HepG2 (cell line): ENCODE measurements around the gene NRG4. TPM values are rescaled to one million over a fixed set of nuclear protein-coding genes. Genes with fewer than 3 reads are reported as not detected.

Experiments
- ASH2L ChIP-seq: fragments of 300-600, 200-600 bp; sonication (generic); IDR thresholded peaks from 2 replicates; pipeline ENCODE4 v1.7.0; 2017; ENCODE audit warnings: low read depth, mild to moderate bottlenecking, moderate library complexity, mixed read lengths, low read length; ENCODE audit not compliant: insufficient read length
- PHF5A ChIP-seq: IDR thresholded peaks from one replicate; pipeline ENCODE4 v1.6.1; 2018; ENCODE audit warnings: low read depth, missing genetic modification reagents; ENCODE audit not compliant: unreplicated experiment
- RBM22 ChIP-seq: fragments of 200-400 bp; formaldehyde crosslinking; optimal IDR thresholded peaks from 2 replicates; pipeline ENCODE3; 2017; ENCODE audit warnings: mild to moderate bottlenecking, low read length, moderate library complexity
- ZNF264 ChIP-seq: sonication (generic); formaldehyde crosslinking; IDR thresholded peaks from 2 replicates; pipeline ENCODE4 v1.4.0; 2020; ENCODE audit warnings: missing genetic modification reagents
- ZNF326 ChIP-seq: sonication (generic); formaldehyde crosslinking; IDR thresholded peaks from 2 replicates; pipeline ENCODE4 v1.4.0; 2020; ENCODE audit warnings: missing genetic modification reagents, borderline replicate concordance
- ZNF451 ChIP-seq: sonication (generic); formaldehyde crosslinking; IDR thresholded peaks from 2 replicates; pipeline ENCODE4 v1.5.0; 2020; ENCODE audit warnings: mild to moderate bottlenecking, missing genetic modification reagents
- ZNF501 ChIP-seq: sonication (generic); formaldehyde crosslinking; IDR thresholded peaks from 2 replicates; pipeline ENCODE4 v1.5.1; 2020; ENCODE audit warnings: mild to moderate bottlenecking, moderate library complexity, missing genetic modification reagents
- ZNF605 ChIP-seq: sonication (generic); formaldehyde crosslinking; IDR thresholded peaks from 2 replicates; pipeline ENCODE4 v1.8.0; 2022; ENCODE audit warnings: mild to moderate bottlenecking, missing genetic modification reagents
- ZNF761 ChIP-seq: sonication (generic); formaldehyde crosslinking; conservative IDR thresholded peaks from 2 replicates; pipeline ENCODE4 v1.4.0; 2020; ENCODE audit warnings: mild to moderate bottlenecking, missing genetic modification reagents
- polyA plus RNA-seq, 8 experiments: library from polyadenylated mRNA; depleted of rRNA in 3 of 8; stranded (reverse) in 7 of 8; unstranded in 1 of 8; fragments of >200 nt; fragmentation: Illumina TruSeq in 4 of 8; extraction: Trizol in 4 of 8; gene quantifications; 2 replicates each; pipeline versions ENCODE4 v1.2.1 to v1.2.3, GENCODE V29; 2011 to 2016; ENCODE audit warnings: low read depth in 4 of 8, missing spikeins in 1 of 8, mixed read lengths in 1 of 8; ENCODE audit not compliant: insufficient read depth in 1 of 8
- total RNA-seq, 5 experiments: library from RNA; depleted of rRNA; stranded (reverse); fragments of >200 nt; fragmentation: Illumina TruSeq; extraction: Trizol; gene quantifications; 2 replicates each; pipeline ENCODE4 v1.2.3, GENCODE V29; 2016; ENCODE audit warnings: low read depth in 1 of 5
- TF ChIP-seq, protein P1 (sequence below): sonication (generic); formaldehyde crosslinking; IDR thresholded peaks from 2 replicates; pipeline ENCODE4 v1.4.0; 2020; ENCODE audit warnings: mild to moderate bottlenecking, missing genetic modification reagents
- TF ChIP-seq, protein P2 (sequence below): sonication (generic); formaldehyde crosslinking; IDR thresholded peaks from 2 replicates; pipeline ENCODE4 v1.4.0; 2020; ENCODE audit warnings: missing genetic modification reagents, mild to moderate bottlenecking, borderline replicate concordance
- TF ChIP-seq, protein P3 (sequence below): sonication (generic); formaldehyde crosslinking; IDR thresholded peaks from 2 replicates; pipeline ENCODE4 v1.4.0; 2020; ENCODE audit warnings: missing genetic modification reagents
- TF ChIP-seq, protein P4 (sequence below): sonication (generic); formaldehyde crosslinking; IDR thresholded peaks from 2 replicates; pipeline ENCODE4 v1.8.0; 2022; ENCODE audit warnings: mild to moderate bottlenecking, missing genetic modification reagents, borderline replicate concordance
- TF ChIP-seq, protein P5 (sequence below): sonication (generic); formaldehyde crosslinking; IDR thresholded peaks from 2 replicates; pipeline ENCODE4 v1.4.0; 2020; ENCODE audit warnings: missing genetic modification reagents
- TF ChIP-seq, protein P6 (sequence below): IDR thresholded peaks from 2 replicates; pipeline ENCODE4 v1.6.1; 2016; ENCODE audit warnings: missing biosample characterization, missing genetic modification reagents, low read depth

The NRG4 gene
- total and polyA plus RNA-seq, 2 of the 13 experiments (the other 11 are each of a cell fraction or from before 2014, with no cell fraction given), result 0.01 TPM; not detected in 1

DNA sequence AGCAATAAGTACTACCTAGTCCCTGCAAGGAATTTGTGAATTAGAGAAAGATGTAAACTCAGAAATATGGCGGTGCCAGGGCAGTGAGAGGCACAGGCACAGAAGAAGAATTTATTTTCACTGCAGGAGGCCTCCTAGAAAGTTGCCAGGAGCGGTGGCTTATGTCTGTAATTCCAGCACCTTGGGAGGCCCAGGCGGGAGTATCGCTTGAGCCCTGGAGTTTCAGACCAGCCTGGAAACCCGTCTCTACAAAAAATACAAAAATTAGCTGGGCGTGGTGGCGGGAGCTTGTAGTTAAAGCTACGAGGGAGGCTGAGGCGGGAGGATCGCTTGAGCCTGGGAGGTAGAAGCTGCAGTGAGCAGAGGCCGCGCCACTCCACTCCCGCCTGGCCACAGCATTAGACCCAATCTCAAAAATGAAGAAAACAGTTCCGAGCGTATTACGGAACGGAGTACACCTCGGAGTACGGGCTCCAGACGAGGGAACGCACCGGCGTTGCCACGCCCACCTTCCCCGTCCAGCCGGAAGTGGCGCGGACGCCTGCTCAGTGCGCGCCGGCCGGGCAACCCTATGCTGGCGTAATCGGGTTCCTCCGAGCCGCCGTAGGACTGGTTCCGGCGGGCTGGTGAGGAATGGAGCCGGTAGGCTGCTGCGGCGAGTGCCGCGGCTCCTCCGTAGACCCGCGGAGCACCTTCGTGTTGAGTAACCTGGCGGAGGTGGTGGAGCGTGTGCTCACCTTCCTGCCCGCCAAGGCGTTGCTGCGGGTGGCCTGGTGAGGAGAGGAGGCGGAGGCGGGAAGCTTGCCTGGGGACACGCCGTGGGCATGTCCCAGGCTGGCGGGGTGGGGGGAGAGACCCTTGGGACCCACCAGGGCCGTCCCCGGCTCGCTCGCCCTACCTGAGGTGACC is 108.6 kb downstream of the NRG4 start, which contains the start of gene FBXO22 (continued):
- TF ChIP-seq, protein P1, sequence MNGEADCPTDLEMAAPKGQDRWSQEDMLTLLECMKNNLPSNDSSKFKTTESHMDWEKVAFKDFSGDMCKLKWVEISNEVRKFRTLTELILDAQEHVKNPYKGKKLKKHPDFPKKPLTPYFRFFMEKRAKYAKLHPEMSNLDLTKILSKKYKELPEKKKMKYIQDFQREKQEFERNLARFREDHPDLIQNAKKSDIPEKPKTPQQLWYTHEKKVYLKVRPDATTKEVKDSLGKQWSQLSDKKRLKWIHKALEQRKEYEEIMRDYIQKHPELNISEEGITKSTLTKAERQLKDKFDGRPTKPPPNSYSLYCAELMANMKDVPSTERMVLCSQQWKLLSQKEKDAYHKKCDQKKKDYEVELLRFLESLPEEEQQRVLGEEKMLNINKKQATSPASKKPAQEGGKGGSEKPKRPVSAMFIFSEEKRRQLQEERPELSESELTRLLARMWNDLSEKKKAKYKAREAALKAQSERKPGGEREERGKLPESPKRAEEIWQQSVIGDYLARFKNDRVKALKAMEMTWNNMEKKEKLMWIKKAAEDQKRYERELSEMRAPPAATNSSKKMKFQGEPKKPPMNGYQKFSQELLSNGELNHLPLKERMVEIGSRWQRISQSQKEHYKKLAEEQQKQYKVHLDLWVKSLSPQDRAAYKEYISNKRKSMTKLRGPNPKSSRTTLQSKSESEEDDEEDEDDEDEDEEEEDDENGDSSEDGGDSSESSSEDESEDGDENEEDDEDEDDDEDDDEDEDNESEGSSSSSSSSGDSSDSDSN, result peak; percentile 91
- peak; percentile 83 for TF ChIP-seq ZNF501
- TF ChIP-seq, protein P2, sequence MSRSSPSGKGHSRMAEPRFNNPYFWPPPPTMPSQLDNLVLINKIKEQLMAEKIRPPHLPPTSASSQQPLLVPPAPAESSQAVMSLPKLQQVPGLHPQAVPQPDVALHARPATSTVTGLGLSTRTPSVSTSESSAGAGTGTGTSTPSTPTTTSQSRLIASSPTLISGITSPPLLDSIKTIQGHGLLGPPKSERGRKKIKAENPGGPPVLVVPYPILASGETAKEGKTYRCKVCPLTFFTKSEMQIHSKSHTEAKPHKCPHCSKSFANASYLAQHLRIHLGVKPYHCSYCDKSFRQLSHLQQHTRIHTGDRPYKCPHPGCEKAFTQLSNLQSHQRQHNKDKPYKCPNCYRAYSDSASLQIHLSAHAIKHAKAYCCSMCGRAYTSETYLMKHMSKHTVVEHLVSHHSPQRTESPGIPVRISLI (CRISPR knock-in tag), result peak; percentile 39; the same call in 1 of the 2 replicates
- TF ChIP-seq ZNF761 (CRISPR knock-in tag), result peak; percentile 80
- no peak for TF ChIP-seq PHF5A (CRISPR knock-in tag)
- peak; percentile 84 for TF ChIP-seq ZNF605 (CRISPR knock-in tag)
- TF ChIP-seq RBM22, result peak; percentile 80
- TF ChIP-seq, protein P3, sequence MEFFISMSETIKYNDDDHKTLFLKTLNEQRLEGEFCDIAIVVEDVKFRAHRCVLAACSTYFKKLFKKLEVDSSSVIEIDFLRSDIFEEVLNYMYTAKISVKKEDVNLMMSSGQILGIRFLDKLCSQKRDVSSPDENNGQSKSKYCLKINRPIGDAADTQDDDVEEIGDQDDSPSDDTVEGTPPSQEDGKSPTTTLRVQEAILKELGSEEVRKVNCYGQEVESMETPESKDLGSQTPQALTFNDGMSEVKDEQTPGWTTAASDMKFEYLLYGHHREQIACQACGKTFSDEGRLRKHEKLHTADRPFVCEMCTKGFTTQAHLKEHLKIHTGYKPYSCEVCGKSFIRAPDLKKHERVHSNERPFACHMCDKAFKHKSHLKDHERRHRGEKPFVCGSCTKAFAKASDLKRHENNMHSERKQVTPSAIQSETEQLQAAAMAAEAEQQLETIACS, result peak; percentile 71
- TF ChIP-seq ZNF264 (CRISPR knock-in tag), result peak; percentile 85
- TF ChIP-seq, protein P4, sequence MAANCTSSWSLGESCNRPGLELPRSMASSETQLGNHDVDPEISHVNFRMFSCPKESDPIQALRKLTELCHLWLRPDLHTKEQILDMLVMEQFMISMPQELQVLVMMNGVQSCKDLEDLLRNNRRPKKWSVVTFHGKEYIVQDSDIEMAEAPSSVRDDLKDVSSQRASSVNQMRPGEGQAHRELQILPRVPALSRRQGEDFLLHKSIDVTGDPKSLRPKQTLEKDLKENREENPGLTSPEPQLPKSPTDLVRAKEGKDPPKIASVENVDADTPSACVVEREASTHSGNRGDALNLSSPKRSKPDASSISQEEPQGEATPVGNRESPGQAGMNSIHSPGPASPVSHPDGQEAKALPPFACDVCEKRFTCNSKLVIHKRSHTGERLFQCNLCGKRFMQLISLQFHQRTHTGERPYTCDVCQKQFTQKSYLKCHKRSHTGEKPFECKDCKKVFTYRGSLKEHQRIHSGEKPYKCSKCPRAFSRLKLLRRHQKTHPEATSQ (CRISPR knock-in tag), result no peak
- TF ChIP-seq, protein P5, sequence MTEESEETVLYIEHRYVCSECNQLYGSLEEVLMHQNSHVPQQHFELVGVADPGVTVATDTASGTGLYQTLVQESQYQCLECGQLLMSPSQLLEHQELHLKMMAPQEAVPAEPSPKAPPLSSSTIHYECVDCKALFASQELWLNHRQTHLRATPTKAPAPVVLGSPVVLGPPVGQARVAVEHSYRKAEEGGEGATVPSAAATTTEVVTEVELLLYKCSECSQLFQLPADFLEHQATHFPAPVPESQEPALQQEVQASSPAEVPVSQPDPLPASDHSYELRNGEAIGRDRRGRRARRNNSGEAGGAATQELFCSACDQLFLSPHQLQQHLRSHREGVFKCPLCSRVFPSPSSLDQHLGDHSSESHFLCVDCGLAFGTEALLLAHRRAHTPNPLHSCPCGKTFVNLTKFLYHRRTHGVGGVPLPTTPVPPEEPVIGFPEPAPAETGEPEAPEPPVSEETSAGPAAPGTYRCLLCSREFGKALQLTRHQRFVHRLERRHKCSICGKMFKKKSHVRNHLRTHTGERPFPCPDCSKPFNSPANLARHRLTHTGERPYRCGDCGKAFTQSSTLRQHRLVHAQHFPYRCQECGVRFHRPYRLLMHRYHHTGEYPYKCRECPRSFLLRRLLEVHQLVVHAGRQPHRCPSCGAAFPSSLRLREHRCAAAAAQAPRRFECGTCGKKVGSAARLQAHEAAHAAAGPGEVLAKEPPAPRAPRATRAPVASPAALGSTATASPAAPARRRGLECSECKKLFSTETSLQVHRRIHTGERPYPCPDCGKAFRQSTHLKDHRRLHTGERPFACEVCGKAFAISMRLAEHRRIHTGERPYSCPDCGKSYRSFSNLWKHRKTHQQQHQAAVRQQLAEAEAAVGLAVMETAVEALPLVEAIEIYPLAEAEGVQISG (CRISPR knock-in tag), result peak; percentile 93
- TF ChIP-seq, protein P6, sequence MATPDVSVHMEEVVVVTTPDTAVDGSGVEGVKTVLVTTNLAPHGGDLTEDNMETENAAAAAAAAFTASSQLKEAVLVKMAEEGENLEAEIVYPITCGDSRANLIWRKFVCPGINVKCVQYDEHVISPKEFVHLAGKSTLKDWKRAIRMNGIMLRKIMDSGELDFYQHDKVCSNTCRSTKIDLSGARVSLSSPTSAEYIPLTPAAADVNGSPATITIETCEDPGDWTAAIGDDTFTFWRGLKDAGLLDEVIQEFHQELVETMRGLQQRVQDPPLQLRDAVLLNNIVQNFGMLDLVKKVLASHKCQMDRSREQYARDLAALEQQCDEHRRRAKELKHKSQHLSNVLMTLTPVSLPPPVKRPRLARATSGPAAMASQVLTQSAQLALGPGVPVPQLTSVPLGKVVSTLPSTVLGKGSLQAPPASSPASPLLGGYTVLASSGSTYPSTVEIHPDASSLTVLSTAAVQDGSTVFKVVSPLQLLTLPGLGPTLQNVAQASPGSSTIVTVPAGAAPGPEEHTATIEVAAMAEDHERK, result peak; percentile 75
- TF ChIP-seq ZNF326 (CRISPR knock-in tag), result no peak
- peak; percentile 84; the same call in 1 of the 2 replicates for TF ChIP-seq ZNF451 (CRISPR knock-in tag)
- TF ChIP-seq ASH2L, result peak; percentile 92
